Peyer's patch (tissue), 4 donors: ENCODE data around the gene NDUFS6. TPM values are rescaled to one million over a fixed set of nuclear protein-coding genes. Genes with fewer than 3 reads are reported as not detected.
A peak's percentile ranks its signal among the peaks of the same experiment; 100 is the strongest.
"Not testable (repeated sequence)": the region's sequence is repeated elsewhere in the genome, so short reads cannot be mapped to it uniquely, and the experiment has no call there.

ENCODE experiments used
- DNase-seq, 3 donors: peaks; one replicate each; pipeline ENCODE4 v3.0.0-alpha.2; 2017 to 2019
- H3K27ac ChIP-seq, 4 donors: fragments of 200-600 bp; sonication (generic); one replicate each; pipeline ENCODE4 v1.5.1; 2016 to 2019
- H3K27me3 ChIP-seq, 2 donors: fragments of 200-600 bp; sonication (generic); one replicate each; pipeline ENCODE4 v1.5.1; 2019
- H3K36me3 ChIP-seq, 3 donors: fragments of 200-600 bp; sonication (generic); one replicate each; pipeline ENCODE4 v1.5.1; 2016 to 2019
- H3K4me1 ChIP-seq, 4 donors: fragments of 200-600 bp; sonication (generic); one replicate each; pipeline ENCODE4 v1.5.1; 2016 to 2019
- H3K4me3 ChIP-seq, 4 donors: fragments of 200-600 bp; sonication (generic); 1 replicate in 3 of 4; 2 replicates in 1 of 4; pipeline ENCODE4 v1.5.1; 2016 to 2019; ENCODE audit warnings: mild to moderate bottlenecking in 1 of 4
- H3K9me3 ChIP-seq, 4 donors: fragments of 200-600 bp; sonication (generic); one replicate each; pipeline ENCODE4 v1.5.1; 2016 to 2019; ENCODE audit warnings: mild to moderate bottlenecking in 1 of 4
- POLR2A ChIP-seq, 2 donors: fragments of 450-650 bp; IDR thresholded peaks; one replicate each; pipeline ENCODE4 v1.5.1; 2017; ENCODE audit warnings: antibody characterized with exemption in 2 of 2, mild to moderate bottlenecking in 2 of 2, moderate library complexity in 2 of 2
- total RNA-seq, 4 donors: library from RNA; depleted of rRNA; stranded (reverse); fragments of >200 nt; gene quantifications; one replicate each; pipeline ENCODE4 v1.1.0, GENCODE V29; 2016
- TF ChIP-seq, protein P1 (sequence below), 6 experiments: fragments of 450-650 bp in 4 of 6; fragments of 200-600 bp in 2 of 6; sonication (generic) in 1 of 6; IDR thresholded peaks; one replicate each; pipeline ENCODE4 v1.5.1; 2017 to 2019; ENCODE audit warnings: antibody characterized with exemption in 6 of 6, mild to moderate bottlenecking in 3 of 6, moderate library complexity in 1 of 6

Gene NDUFS6
- total RNA-seq, 4 donors from 2014 or later = 27.4 to 86.5 (median 47.6) TPM

DNA sequence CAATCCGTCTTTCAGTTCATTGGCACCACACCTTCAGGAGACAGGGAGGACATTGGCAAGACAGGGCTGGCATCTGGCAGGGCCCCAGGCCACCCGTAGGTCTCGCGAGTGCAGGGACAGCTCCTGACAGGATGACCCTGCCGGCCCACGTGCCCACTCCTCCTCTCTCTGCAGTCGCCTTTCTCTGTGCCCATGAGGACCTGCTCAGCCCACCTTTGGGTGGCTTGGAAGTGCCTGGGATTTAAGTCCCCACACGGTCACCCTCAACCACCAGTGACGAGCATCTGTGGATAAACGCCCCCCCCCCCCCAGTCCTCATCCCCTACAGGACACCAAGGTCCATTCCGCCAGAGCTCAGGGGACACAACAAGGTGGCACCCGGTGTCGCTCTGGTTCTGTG lies 5.7 kb upstream of the NDUFS6 start:
- TF ChIP-seq, protein P1, sequence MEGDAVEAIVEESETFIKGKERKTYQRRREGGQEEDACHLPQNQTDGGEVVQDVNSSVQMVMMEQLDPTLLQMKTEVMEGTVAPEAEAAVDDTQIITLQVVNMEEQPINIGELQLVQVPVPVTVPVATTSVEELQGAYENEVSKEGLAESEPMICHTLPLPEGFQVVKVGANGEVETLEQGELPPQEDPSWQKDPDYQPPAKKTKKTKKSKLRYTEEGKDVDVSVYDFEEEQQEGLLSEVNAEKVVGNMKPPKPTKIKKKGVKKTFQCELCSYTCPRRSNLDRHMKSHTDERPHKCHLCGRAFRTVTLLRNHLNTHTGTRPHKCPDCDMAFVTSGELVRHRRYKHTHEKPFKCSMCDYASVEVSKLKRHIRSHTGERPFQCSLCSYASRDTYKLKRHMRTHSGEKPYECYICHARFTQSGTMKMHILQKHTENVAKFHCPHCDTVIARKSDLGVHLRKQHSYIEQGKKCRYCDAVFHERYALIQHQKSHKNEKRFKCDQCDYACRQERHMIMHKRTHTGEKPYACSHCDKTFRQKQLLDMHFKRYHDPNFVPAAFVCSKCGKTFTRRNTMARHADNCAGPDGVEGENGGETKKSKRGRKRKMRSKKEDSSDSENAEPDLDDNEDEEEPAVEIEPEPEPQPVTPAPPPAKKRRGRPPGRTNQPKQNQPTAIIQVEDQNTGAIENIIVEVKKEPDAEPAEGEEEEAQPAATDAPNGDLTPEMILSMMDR (IDR thresholded peaks at IDR 0.05) = no peak
- TF ChIP-seq POLR2A (IDR thresholded peaks at IDR 0.05) = no peak
- H3K27me3 ChIP-seq = no peaks in the 10 kb centered on the region
- H3K36me3 ChIP-seq = peaks cover 0 to 19% (median 0%) of the 10 kb centered on the region in 3 donors
- peaks cover 0 to 17% (median 7%) of the 10 kb centered on the region in 4 donors for H3K4me1 ChIP-seq
- H3K9me3 ChIP-seq = no peaks in the 10 kb centered on the region
- H3K4me3 ChIP-seq = no peak overlapping the region
- DNase-seq = peak in 1 of 3 donors; percentile 38
- no peak overlapping the region for H3K27ac ChIP-seq

DNA sequence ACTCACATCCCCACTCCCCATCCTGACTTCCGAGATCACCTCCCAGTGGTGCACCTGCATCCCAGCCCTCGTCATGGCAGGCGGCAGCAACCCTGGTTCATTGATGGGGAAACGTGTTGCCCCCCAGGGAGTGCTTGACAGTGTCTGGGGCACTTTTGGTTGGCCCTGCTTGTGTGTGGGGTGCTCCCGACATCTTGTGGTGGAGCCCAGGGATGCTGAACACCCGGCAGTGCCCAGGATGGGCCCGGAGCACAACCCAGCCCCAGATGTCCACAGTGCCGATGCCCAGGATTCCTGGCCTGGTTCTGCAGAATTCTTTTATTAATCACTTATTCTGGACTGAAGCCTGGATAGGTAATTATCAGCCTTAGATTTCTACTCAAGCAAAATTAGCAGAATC lies 5.3 kb upstream of the NDUFS6 start:
- no peak overlapping the region for H3K4me3 ChIP-seq
- H3K27ac ChIP-seq = no peak overlapping the region
- peak in 1 of 3 donors; percentile 29 for DNase-seq
- H3K9me3 ChIP-seq = no peaks in the 10 kb centered on the region
- peaks cover 0 to 19% (median 0%) of the 10 kb centered on the region in 3 donors for H3K36me3 ChIP-seq
- H3K4me1 ChIP-seq = peaks cover 0 to 17% (median 7%) of the 10 kb centered on the region in 4 donors
- no peaks in the 10 kb centered on the region for H3K27me3 ChIP-seq
- TF ChIP-seq, protein P1 (IDR thresholded peaks at IDR 0.05) = no peak
- no peak for TF ChIP-seq POLR2A (IDR thresholded peaks at IDR 0.05)

DNA sequence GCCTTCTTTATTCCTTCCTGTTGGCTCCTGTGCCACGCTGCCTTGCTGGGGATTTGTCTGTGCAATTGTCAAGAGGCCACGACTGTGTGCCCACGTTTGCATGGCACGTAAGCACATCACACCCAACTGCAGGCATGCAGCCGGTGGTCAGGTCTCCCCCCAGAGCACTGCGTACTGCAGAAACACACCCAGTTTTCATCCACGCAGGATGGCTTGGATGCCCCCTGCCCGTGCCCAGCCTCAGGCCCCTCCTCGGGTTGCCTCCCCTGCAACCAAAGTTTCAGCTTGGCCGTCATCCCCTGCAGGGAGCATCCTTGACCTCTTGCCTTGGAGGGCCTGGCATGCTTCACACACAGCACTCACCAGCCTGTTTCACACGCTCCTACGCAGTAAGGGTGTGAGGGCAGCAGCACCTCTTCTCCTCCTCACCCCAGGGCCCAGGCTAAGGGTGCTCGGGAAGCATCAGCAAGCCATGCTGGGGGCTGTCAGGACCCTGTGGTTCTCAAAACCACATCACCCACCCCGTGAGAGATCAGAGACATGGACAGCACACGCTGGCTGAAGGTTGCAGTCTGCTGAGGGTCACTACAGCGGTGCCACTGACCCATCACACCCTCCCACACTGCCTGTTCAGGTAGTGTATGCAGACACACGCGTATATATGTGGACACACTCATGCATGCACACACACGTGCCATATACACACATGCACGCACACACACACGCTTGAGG lies 4.7 kb upstream of the NDUFS6 start:
- no peak overlapping the region for H3K27ac ChIP-seq

DNA sequence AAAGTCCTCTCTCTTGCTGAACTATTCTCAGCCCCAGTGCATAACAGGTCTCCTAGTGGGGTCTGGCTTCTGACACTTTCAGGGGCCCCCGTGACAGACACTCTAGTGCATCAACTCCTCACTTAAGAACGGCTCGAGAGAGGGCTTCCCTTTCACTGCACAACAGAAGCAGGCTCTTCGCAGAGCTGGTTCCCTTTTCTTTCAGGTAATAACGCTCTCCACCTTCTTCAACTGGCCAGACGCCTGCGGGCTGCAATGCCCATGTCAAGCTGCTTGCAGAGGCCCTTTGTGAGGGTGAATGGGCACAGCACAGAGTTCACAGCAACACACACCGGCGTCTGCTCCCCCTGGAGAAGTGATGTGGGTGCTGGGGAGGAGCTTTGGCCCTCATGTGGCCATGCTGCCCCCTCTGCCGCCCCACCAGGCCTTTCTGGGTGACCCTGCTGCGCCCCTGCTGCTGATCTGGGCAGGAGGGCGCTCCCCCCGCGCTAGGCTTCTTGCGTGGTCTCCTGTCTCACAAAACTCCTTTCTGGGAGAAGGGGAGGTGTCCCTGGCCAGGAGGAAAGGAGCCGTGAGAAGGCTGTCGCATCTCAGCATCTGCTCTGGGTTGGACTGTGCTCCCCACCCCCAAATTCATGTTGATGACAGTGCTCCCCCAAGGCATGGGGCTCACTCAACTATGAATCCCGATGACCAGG lies 4.0 kb upstream of the NDUFS6 start:
- H3K9me3 ChIP-seq = no peaks in the 10 kb centered on the region
- DNase-seq = no peak
- no peaks in the 10 kb centered on the region for H3K27me3 ChIP-seq
- peaks cover 0 to 22% (median 7%) of the 10 kb centered on the region in 4 donors for H3K4me1 ChIP-seq
- no peak overlapping the region for H3K4me3 ChIP-seq
- peaks cover 0 to 19% (median 0%) of the 10 kb centered on the region in 3 donors for H3K36me3 ChIP-seq
- TF ChIP-seq, protein P1 (IDR thresholded peaks at IDR 0.05) = no peak
- no peak for TF ChIP-seq POLR2A (IDR thresholded peaks at IDR 0.05)
- no peak overlapping the region for H3K27ac ChIP-seq

More for the DNA sequence above, 4.7 kb upstream of the NDUFS6 start:
- H3K36me3 ChIP-seq = peaks cover 0 to 19% (median 0%) of the 10 kb centered on the region in 3 donors
- peaks cover 0 to 17% (median 7%) of the 10 kb centered on the region in 4 donors for H3K4me1 ChIP-seq
- TF ChIP-seq POLR2A (IDR thresholded peaks at IDR 0.05) = no peak
- TF ChIP-seq, protein P1 (IDR thresholded peaks at IDR 0.05) = no peak
- no peak overlapping the region for H3K4me3 ChIP-seq
- no peaks in the 10 kb centered on the region for H3K27me3 ChIP-seq
- H3K9me3 ChIP-seq = no peaks in the 10 kb centered on the region
- peak in 1 of 3 donors; percentile 42 for DNase-seq

DNA sequence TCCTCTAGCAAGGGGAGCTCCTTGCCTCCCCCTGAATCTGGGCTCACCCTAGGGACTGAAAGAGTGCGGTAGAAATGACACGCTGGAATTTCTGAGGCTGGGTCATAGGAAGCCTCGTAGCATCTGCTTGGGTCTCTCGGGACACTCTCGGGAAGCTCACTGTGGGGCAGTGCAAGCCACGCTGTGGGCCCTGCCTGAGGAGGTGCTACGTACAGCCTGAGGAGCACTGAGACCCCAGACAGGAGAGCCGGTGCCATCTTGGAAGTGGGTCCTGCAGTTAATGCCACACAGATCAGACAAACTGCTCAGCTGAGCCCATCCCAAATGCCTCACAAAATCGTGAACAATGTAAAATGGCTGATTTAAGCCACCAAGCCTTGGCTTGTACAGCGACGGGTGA lies 3.4 kb upstream of the NDUFS6 start:
- no peak overlapping the region for H3K4me3 ChIP-seq
- peak in 1 of 3 donors; percentile 38 for DNase-seq
- H3K27ac ChIP-seq = no peak overlapping the region
- TF ChIP-seq POLR2A (IDR thresholded peaks at IDR 0.05) = no peak
- TF ChIP-seq, protein P1 (IDR thresholded peaks at IDR 0.05) = no peak
- H3K9me3 ChIP-seq = no peaks in the 10 kb centered on the region
- H3K27me3 ChIP-seq = no peaks in the 10 kb centered on the region
- peaks cover 0 to 24% (median 5%) of the 10 kb centered on the region in 4 donors for H3K4me1 ChIP-seq
- peaks cover 0 to 22% (median 0%) of the 10 kb centered on the region in 3 donors for H3K36me3 ChIP-seq

DNA sequence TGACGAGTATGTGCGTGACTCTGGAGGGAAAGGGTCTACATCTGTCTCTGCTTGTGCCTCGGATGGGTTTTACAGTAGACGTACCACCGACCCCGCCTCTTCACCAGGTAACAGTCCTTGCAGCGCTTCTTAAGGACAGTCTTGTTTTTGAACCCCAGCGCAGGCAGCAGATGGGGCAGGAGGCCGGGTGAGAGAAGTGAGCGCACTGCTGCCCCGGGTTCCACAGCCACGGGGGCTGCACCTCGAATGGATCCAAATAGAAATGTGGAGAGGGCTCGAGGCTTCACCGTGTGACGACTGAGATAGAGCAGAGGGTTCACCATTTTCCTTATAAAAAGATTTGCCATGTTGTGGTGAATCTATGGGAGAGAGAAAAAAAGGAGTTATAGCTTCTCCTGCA lies 2.6 kb upstream of the NDUFS6 start:
- Histone ChIP-seq H3K27ac (peak overlapping the region in 1 of 4 donors; percentile 89), H3K4me1 (peaks cover 0 to 24% (median 3%) of the 10 kb centered on the region in 4 donors), H3K36me3 (peaks cover 0 to 29% (median 0%) of the 10 kb centered on the region in 3 donors), H3K4me3 (peak overlapping the region in 3 of 4 donors; percentile 82 to 94 (median 85))
- not testable (repeated sequence) for H3K27me3 ChIP-seq, H3K9me3 ChIP-seq
- peak in 1 of 3 donors; percentile 43 for DNase-seq
